Peyer's patch (tissue), 4 donors: ENCODE data around the gene FBLN1.

Experiments used
- CTCF ChIP-seq, 6 experiments: fragments of 450-650 bp in 4 of 6; fragments of 200-600 bp in 2 of 6; sonication (generic) in 1 of 6; IDR thresholded peaks; one replicate each; pipeline ENCODE4 v1.5.1; 2017 to 2019; ENCODE audit warnings: antibody characterized with exemption in 6 of 6, mild to moderate bottlenecking in 3 of 6, moderate library complexity in 1 of 6
- POLR2A ChIP-seq, 2 donors: fragments of 450-650 bp; IDR thresholded peaks; one replicate each; pipeline ENCODE4 v1.5.1; 2017; ENCODE audit warnings: antibody characterized with exemption in 2 of 2, mild to moderate bottlenecking in 2 of 2, moderate library complexity in 2 of 2

- TF ChIP-seq POLR2A (IDR thresholded peaks at IDR 0.05) (no peak), CTCF (IDR thresholded peaks at IDR 0.05) (no peak)
These were observed 19.4 kb upstream of the FBLN1 start for GRCh38 chr22:45483319-45483718.
